Fibroblast of skin of left biceps (primary cell): ENCODE data around the gene GABRB1.

ENCODE experiments used
- DNase-seq, 2 experiments: peaks; one replicate each; pipeline ENCODE4 v3.0.0-alpha.2; 2013; ENCODE audit warnings: low read depth in 2 of 2

Gene GABRB1

GRCh38 chr4:47382846-47383360, 351.5 kb downstream of the GABRB1 start:
- DNase-seq, result no peak

GRCh38 chr4:47383829-47384427, 352.6 kb downstream of the GABRB1 start:
- no peak for DNase-seq

- DNase-seq, result no peak
Measured at GRCh38 chr4:47386146-47386545, 354.8 kb downstream of the GABRB1 start.

- no peak for DNase-seq
Measured at GRCh38 chr4:47386561-47387235, 355.3 kb downstream of the GABRB1 start.

GRCh38 chr4:47390428-47391125, 359.2 kb downstream of the GABRB1 start:
- DNase-seq, result no peak

- DNase-seq, result no peak
Measured at GRCh38 chr4:47391256-47391655, 359.9 kb downstream of the GABRB1 start.

GRCh38 chr4:47406408-47406807, 375.0 kb downstream of the GABRB1 start:
- DNase-seq, result no peak

GRCh38 chr4:47410271-47410670, 378.9 kb downstream of the GABRB1 start:
- DNase-seq, result no peak

GRCh38 chr4:47413521-47413920, 382.2 kb downstream of the GABRB1 start:
- DNase-seq, result no peak

- no peak for DNase-seq
Measured at GRCh38 chr4:47415719-47416118, 384.4 kb downstream of the GABRB1 start.

- no peak for DNase-seq
Measured at GRCh38 chr4:47418147-47418546, 386.8 kb downstream of the GABRB1 start.

- DNase-seq, result no peak
Measured at GRCh38 chr4:47419296-47419695, 387.9 kb downstream of the GABRB1 start.

GRCh38 chr4:47425628-47426027, 394.3 kb downstream of the GABRB1 start:
- DNase-seq, result no peak

- no peak for DNase-seq
Measured at GRCh38 chr4:47427935-47428334, 396.6 kb downstream of the GABRB1 start.

GRCh38 chr4:47432749-47433148, 401.4 kb downstream of the GABRB1 start:
- no peak for DNase-seq

- DNase-seq, result no peak
Measured at GRCh38 chr4:47434931-47435330, 403.6 kb downstream of the GABRB1 start.

- DNase-seq, result no peak
Measured at GRCh38 chr4:47442980-47443379, 411.6 kb downstream of the GABRB1 start.

GRCh38 chr4:47444031-47444430, 412.7 kb downstream of the GABRB1 start:
- no peak for DNase-seq

GRCh38 chr4:47451657-47452056, 420.3 kb downstream of the GABRB1 start:
- peak; percentile 35 to 42 for DNase-seq

GRCh38 chr4:47462799-47463234, 431.4 kb downstream of the GABRB1 start:
- no peak for DNase-seq

GRCh38 chr4:47463235-47463956, 432.0 kb downstream of the GABRB1 start, which contains the start of gene COMMD8:
TSS of gene COMMD8 (minus strand) at chr4:47463702. CDS start at chr4:47463651, 51 bp downstream.
- DNase-seq, result peak; percentile 86

GRCh38 chr4:47465004-47465403, 433.6 kb downstream of the GABRB1 start:
- DNase-seq, result no peak
